SIG-M5 (cell line): Measurements from ENCODE around the gene CDIP1.
A peak's percentile ranks its signal among the peaks of the same experiment; 100 is the strongest.

Experiments
- DNase-seq: peaks from one replicate; lab custom pipeline; 2025; lab: John Stamatoyannopoulos, UW

Gene CDIP1

DNA sequence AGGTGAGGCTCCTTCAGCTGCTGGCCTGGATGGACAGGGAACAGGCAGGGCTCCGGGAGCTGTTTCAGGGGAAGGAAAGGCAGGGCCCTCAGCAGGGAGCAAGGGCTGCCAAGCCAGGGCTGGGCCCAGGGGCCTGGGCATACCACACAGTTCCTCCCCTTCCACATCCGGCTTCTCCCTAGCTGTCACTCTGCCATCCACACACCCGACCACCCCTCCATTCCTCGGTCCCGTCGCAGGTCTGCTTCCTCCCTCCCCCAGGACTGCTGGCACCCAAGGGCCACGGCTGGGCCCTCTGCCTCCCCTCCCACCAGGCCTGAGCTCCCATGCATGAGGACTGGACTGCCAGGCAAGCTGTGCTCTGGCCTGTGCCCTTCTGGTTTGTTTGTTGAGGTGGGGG is 24.0 kb downstream of the CDIP1 start:
- no peak for DNase-seq

DNA sequence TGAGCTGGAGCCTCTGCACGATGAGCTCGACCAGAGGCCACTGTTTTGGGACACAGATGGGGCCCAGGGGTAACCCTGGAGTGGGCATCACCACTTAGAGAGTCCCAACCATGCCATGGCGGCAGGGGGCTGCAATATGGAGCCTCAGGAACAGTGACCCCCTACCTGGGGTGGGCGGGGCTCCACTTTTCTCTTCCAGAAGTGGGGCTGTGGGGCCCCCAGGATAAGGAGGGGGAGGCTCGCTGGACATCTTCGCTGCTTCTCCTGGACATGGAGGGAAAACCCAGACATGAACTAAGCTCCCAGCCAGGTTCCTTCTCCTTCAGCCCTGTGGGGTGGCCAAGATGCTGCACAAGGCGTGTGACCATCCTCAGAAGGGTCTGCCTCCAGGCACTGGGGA is 24.7 kb downstream of the CDIP1 start:
- no peak for DNase-seq

DNA sequence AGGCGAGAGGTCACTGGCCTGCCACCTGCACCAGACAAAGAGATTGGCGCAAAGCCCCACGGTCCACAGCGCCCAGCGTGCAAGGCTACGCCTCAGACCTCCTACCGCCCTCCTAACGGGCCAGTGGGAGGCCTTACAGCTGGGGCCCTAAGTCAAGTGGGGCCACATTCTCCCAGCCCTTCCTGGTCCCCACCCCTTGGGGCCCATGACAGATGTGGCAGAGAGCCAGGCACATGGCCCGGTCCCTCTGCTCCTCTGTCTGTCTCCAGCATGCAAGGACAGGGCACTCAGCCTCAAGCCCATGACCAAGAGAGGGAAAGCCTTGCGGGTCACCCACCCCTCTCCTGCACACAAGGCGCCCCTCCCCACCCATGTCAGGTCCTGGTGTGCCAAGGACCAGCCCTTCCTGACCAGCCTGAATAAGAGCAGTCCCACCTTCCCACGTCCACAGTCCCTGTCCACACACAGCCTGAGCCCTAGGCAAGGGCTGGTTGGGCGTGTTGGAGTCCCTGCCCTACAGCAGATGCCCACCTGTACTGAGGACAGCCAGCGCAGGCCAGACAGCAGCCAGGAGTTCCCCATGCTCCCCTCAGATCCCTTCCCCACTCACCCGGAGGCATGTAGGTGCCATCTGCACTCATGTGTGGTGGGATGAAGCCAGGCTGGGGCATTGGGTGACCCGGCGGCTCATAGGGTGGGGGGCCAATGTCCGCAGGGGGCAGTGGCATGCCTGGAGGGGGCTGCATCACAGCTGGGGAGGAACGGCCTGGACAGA is 25.3 kb downstream of the CDIP1 start:
- DNase-seq = no peak

DNA sequence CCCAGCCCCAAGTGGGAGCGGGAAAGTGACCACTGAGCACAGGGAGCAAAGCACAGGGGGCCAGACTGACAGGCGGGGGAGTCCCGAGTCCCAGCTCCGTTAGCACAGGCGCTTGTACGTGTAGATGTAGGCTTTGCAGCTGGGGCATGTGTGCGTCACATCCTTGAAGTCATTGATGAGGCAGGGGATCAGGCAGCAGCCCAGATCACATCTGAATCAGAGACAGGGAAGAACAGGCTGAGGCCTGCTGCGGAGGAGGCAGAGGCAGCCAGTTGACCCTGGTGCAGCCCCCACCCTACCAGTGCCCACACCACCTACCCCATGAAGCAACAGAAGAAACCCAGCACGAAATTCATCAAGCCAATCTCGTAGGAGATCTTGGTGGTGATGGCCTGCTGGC is 26.1 kb downstream of the CDIP1 start:
- no peak for DNase-seq

DNA sequence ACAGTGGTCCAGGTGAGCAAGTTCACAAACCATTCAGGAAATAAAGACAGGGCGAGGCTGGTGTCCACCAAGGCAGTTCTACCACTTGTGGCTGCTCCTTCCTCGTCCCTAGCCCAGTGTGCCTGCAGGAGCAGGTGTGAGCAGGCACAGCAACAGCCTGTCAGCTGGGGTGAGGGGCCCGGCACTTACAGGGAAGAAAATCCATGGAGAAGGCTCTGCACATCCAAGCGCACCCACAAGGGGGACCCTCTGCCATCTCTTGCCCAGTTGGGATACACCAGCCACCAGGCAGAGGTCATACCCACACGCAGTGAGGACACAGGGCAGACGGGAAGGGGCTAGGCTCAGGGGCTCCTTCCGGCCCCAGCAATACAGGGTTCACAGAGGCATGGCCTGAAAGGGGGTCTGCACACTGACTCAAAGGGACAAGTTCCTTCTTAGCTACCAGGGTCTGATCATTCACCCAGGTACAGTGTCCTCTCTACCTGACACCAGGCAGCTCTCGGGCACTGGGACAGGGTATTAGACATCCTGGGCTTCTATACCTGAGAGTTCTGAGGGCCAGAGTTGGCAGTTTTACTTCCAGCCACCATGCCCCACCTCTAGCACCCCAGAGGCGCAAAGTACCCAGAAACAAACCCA is 27.0 kb downstream of the CDIP1 start:
- DNase-seq = no peak

DNA sequence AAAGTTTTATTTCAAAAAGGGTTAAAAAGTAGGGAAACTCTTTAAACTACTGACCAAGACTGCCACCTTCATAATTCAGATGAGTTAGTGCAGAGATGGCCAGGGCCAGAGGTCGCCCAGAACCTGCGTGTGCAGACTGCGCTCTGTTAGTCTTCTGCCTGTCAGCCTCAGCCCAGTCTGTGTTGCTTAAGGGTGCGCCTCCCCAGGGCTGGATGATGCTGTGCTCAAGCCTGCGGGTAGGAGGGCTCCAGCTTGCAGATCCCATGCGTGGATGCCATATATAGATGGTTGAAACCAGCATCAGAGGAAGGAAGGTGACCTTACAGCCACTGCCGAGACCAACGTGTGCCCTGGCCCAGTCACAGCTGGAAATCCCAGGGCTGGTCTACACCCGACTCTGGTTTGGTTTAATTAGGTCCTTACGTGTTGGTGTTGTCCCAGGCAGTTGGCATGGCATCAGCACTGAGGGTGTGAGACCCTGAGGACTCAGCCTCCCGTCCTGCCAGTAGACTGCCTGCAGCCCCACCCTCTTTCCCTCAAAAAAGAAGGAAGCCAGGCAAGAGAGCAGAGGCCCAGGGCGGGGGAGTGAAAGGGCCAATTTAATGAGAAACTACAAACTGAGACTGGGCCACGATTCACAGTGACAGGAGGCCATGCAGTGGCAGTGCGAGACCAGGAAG is 27.7 kb downstream of the CDIP1 start:
- no peak for DNase-seq

DNA sequence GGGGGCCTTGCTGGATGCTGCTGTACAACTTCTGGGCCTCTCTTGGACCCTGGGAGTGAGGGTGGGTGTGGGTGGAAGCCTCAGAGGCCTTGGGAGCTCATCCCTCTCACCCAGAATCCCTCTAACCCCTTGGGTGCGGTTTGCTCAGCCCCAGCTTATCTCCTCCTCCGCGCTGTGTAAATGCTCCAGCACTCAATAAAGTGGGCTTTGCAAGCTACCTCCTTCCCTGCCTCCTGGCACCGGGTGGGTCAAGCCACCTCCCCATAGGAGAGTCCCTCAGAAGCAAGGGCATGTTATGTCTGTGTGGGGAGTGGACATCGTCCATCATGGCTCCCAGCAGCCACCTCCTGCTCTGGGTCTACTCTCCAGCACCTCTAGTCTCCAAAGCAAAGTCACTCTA is 28.4 kb downstream of the CDIP1 start:
- no peak for DNase-seq

DNA sequence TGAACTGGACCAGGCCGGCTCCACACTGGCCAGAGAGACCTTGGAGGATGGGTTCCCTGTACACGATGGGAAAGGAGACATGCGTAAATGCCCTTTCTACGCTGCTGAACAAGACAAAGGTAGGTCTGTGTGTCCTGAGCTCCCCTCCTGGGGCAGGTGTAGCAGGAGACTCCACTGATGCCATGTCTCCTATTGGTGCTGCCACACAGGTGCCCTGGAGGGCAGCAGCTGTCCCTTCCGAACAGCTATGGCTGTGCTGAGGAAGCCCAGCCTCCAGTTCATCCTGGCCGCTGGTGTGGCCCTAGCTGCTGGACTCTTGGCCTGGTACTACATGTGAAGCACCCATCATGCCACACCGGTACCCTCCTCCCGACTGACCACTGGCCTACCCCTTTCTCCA is 29.2 kb downstream of the CDIP1 start:
- no peak for DNase-seq

DNA sequence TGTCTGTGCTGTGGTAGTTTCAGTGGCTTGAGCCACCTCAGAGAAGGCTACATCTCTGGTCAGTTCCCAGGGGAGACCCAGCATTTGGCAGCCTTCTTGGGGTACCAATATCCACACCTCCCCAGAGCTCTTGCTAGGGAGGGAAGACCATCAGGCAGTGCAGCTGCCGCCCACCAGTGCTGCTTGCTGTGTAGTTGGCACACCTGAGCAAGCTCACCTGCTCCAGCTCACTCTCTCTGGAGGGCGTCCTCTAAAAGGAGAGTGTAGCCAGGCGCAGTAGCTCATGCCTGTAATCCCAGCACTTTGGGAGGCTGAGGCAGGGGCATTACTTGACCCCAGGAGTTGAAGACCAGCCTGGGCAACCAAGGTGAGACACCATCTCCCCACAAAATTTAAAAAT is 29.8 kb downstream of the CDIP1 start:
- no peak for DNase-seq

DNA sequence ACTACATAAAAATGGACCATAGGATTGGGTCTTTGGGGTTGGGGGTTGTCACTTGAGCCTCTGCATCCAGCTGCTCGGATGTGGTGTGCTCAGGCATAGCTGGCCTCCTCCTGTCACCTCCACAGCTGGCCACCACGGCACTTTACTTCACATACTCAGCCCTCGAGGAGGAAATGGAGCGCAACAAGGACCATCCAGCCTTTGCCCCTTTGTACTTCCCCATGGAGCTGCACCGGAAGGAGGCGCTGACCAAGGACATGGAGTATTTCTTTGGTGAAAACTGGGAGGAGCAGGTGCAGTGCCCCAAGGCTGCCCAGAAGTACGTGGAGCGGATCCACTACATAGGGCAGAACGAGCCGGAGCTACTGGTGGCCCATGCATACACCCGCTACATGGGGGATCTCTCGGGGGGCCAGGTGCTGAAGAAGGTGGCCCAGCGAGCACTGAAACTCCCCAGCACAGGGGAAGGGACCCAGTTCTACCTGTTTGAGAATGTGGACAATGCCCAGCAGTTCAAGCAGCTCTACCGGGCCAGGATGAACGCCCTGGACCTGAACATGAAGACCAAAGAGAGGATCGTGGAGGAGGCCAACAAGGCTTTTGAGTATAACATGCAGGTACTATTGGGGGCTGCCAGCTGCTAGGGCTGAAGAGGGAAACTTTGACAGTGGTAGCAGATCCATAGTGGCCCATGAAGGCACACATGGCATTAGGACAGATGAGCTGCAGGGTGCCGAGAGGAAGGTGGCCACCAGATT is 30.8 kb downstream of the CDIP1 start:
- no peak for DNase-seq

DNA sequence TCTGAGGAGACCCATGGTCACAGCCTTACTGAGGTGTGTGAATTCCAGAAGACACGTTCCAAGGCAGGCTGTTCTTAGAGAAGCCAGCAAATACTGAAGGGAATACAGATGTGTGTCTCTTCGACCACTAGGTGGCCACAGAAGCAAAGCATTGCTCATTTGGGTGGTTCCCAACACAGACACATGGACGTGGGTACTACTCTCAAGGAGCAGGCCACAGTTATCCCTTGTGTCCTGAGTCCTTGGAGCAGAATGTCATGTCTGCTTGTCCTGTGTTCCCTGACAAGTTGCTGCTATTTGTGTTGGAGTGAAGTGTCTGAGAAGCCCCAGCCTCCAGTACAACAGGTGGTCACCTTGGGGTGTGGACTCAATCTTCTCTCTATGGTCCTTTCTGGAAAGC is 32.1 kb downstream of the CDIP1 start:
- DNase-seq = no peak

DNA sequence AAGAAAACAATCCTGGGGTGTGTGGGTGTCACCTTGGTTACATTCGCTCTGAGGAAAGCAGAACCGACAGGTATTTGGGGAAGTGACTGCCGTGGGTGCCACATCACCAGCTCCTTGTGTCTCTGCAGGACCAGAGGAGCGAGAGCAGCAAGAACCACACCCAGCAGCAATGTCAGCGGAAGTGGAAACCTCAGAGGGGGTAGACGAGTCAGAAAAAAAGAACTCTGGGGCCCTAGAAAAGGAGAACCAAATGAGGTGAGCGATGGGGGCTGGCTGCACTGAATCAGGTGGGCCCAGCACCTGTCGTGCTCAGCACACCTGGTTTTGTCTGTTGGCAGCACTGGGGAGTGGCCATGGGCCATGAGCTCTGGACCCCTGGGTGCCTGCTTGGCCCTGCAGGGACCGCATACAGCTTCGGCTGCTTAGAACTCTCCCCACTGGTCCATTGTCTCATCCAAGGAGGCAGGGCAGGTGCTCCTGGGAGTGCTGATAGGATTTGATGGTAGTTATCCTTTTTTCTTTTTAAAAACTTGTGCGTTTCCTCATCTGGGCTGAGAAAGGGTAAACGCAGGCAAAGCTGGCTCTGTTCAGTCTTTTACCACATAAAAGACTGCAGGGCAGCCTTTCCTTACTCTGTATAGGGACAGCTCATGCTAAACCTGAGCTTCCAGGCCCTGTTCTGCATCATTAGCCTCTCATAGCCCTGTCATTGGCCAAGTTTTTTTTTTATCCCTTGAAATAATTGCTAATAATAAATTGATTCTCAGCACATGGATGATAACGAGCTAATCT is 33.0 kb downstream of the CDIP1 start:
- peak; percentile 82 for DNase-seq

DNA sequence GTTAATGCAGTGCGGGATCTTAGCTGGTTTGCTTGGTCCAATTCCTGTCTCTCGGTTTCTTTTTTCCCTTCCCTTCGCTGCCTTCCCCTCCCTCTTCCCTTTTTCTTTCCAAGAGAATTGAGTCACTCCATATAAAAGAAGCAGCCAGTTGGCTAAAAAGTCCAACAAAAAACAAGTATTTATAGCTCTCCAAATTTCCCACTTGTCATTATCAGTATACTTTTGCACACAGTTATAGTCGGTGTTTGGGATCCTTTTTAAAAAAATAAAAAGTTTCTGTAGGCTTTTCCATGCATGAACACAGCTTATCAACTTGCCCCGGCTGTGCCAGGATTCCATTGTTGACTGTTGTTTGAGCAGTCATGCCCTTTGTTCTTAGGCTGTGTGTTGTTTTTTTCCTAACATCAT is 37.5 kb downstream of the CDIP1 start:
- DNase-seq = no peak

DNA sequence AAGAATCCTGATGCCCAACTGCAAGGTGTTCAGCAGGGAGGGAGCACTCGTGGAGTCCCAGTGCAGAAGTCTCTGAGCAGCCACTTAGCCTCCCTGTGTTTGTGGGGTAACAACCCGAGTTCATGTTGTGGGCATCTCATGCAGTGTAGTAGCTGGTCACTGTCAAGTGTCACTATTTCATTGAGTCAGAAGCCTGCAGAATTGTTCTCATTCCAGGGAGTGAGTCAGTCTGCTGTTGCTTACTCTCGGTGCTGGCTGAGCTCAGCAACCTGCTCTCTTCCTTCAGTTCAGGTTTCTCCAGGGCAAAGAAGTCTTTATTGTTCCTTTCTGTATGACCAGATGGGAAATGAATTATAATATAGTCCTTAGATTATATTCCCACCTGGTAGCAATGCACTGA is 38.3 kb downstream of the CDIP1 start:
- no peak for DNase-seq

DNA sequence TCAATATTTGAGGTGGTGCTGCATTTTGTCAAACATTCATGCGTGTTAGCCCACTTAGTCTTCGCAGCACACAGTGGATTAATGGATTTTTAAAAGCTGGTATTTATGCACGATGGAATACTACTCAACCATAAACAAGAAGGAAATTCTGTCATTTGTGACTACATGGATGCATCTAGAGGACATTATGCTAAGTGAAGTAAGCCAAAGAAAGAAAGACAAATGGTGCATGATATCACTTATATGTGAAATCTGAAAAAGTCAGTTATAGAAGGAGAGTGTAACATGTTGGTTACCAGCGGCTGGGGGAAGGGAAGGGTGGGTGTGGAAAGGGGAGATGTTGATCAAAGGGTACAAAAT is 39.4 kb downstream of the CDIP1 start:
- no peak for DNase-seq

DNA sequence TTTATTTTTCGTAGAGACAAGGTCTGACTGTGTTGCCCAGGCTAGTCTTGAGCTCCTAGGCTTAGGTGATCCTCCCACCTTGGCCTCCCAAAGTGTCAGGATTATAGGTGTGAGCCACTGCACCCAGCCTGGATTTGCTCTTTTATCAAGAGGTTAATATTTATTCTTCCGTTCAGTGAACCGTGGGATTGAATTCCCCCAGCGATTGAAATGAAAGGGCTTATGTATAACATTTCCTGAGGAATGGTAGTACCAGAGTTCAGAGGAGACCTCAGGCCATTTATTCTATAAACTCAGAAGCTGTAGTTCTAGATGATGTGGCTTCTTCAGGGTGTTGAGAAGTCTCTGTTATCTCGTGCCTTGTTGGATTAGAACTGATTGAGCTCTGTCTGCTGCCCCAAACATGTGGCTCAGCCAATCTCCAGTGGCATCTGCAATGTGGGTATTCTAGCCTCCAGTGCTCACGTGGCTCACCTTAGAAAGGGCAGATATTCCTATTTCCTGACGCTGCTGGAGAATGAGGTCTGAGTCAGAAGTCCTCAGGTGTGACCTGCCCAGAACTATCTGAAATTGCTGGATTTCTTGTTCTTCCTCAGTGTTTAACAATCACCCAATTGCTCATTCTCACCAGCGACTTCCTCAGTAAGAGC is 39.9 kb downstream of the CDIP1 start:
- DNase-seq = no peak

DNA sequence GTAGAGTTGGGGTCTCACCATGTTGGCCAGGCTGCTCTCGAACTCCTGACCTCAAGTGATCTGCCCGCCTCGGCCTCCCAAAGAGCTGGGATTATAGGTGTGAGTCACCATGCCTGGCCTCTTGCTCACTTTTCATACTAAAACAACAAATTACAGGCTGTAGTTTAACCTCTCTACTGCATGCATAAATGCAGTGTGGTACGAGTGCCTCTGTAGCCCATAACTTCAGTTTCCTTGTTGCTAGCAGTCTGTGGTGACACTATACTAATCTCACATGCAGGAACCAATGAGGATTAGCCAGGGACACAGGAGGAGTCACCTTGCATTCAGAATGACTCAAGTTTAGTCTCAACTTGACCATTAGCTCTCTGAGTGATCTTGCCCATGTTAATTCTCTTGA is 42.3 kb downstream of the CDIP1 start:
- no peak for DNase-seq

DNA sequence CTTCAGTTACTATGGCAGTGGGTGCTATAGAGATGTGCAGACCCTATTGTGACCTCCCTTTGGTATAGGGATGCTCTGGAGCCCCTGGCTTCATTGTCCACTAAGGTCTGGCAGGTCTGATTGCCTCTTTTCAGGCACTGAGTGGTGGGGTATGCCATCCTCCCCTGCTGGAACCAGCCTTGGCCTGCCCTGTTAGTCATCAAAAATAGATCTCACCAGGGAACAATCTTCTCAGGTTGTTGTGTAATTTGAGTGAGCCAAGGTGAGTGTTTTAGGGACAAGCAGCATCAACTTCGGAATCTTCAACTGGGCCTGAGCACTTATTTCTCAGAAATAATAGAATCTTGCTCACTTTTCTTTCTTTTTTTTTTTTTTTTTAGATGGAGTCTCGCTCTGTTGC is 42.8 kb downstream of the CDIP1 start:
- DNase-seq = no peak

DNA sequence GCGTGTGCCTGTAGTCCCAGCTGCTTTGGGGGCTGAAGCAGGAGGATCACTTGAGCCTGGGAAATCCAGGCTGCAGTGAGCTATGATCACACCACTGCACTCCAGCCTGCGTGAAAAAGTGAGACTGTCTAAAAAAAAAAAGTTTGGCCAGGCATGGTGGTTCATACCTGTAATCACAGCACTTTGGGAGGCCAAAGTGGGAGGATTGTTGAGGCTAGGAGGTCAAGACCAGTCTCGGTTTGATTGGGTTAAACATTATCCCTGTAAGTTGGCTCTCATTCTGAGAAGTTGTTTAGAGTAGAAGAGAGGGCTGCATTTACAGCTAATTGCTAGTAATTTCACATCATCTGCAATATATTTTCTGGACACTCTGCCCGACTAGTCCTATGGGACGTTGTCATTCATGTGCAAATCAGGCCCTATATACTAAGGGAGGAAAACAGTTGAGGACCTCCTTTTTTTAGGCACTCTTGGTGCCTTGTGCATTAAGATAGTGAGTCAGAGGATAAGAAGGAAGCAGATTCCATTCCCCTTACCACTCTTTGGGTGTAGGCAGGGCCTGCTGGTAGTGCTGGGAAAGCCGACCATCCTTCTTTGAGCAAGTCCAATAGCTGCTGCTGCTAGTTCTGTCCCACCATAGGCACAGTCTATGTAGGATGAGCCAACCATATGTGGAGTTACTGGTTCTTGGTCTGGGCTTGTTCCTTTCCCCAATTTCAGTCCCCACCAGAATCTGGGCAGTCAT is 43.7 kb downstream of the CDIP1 start:
- no peak for DNase-seq

DNA sequence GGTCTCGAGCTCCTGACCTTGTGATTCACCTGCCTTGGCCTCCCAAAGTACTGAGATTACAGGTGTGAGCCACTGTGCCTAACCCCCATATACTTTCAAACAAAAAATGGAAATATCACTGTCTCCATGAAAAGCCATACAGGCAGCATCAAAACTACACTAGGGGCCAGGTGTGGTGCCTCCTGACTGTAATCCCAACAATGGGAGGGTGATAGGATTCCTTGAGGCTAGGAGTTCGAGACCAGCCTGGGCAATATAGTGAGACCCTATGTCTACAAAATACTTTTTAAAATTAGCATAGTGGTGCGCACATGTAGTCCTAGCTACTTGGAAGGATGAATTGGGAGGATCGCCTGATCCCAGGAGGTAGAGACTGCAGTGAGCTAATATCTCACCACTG is 46.7 kb downstream of the CDIP1 start:
- no peak for DNase-seq

DNA sequence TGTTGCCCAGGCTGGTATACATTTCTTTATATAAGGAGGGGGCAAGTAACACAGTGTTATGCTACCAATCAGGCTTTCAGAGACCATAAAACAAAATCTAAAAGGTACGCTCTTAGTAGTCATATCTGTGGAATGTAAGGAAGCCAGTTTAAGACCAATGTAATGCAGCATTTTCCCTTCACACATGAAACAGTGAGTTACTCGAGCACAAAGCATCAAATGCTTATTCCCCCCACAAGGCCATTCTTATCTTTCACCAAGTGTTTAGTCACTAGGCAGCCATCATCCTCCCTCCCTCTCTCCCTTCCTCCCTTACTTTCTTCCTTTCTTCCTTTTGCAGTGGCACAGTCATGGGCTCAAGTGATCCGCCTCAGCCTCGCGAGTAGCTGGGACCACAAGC is 49.5 kb downstream of the CDIP1 start:
- DNase-seq = no peak
